DND-41 (cell line): ENCODE measurements around the gene YPEL1.

ENCODE experiments used
- ATAC-seq: fragments of 200-7000 bp; cut with Tn5 transposase; 3 replicates; pipeline ENCODE4 v1.9.1; 2021; ENCODE audit warnings: low read depth; ENCODE audit not compliant: insufficient read depth
- DNase-seq: peaks from one replicate; pipeline ENCODE4 v3.0.0-alpha.2; 2020
- H2AFZ ChIP-seq: 2 replicates; pipeline ENCODE4 v1.6.0; 2012; ENCODE audit warnings: low read depth, low read length
- H3K27ac ChIP-seq: 2 replicates; pipeline ENCODE4 v1.5.1; 2012; ENCODE audit warnings: low read length, inconsistent platforms
- H3K27me3 ChIP-seq: fragments of 200-600 bp; sonication (generic); 2 replicates; pipeline ENCODE4 v1.6.0; 2012; ENCODE audit warnings: low read length, mild to moderate bottlenecking, inconsistent platforms; ENCODE audit not compliant: insufficient read depth, poor library complexity
- H3K36me3 ChIP-seq: 2 replicates; pipeline ENCODE4 v1.5.1; 2012; ENCODE audit warnings: low read length, inconsistent platforms; ENCODE audit not compliant: insufficient read depth
- H3K4me1 ChIP-seq: 2 replicates; pipeline ENCODE4 v1.5.1; 2012; ENCODE audit warnings: mild to moderate bottlenecking, low read length; ENCODE audit not compliant: insufficient read depth
- H3K4me2 ChIP-seq: 2 replicates; pipeline ENCODE4 v1.6.0; 2012; ENCODE audit warnings: mild to moderate bottlenecking, moderate library complexity, low read length, inconsistent platforms; ENCODE audit not compliant: insufficient read depth
- H3K4me3 ChIP-seq, 2 experiments: fragments of 200-600 bp in 1 of 2; shearing (Covaris generic) in 1 of 2; 2 replicates each; pipeline ENCODE4 v1.5.1; 2012 to 2016; ENCODE audit warnings: inconsistent platforms in 2 of 2, low read length in 2 of 2, mild to moderate bottlenecking in 2 of 2, low read depth in 1 of 2, moderate library complexity in 1 of 2
- H3K79me2 ChIP-seq: 2 replicates; pipeline ENCODE4 v1.6.0; 2012; ENCODE audit warnings: low read length, inconsistent platforms; ENCODE audit not compliant: insufficient read depth
- H3K9ac ChIP-seq: 2 replicates; pipeline ENCODE4 v1.6.0; 2012; ENCODE audit warnings: low read depth, mild to moderate bottlenecking, inconsistent platforms, low read length, moderate library complexity
- H3K9me3 ChIP-seq: 2 replicates; pipeline ENCODE4 v1.5.1; 2012; ENCODE audit warnings: low read length, moderate library complexity, mild to moderate bottlenecking, inconsistent platforms; ENCODE audit not compliant: insufficient read depth, severe bottlenecking
- H4K20me1 ChIP-seq: 2 replicates; pipeline ENCODE4 v1.6.0; 2012; ENCODE audit warnings: low read length; ENCODE audit not compliant: insufficient read depth
- CTCF ChIP-seq: IDR thresholded peaks from 2 replicates; pipeline ENCODE4 v1.5.1; 2012; ENCODE audit warnings: borderline replicate concordance, low read length, moderate library complexity, mild to moderate bottlenecking; ENCODE audit not compliant: poor library complexity, severe bottlenecking; ENCODE audit errors: extremely low read depth
- EZH2 ChIP-seq: IDR thresholded peaks from 3 replicates; pipeline ENCODE4 v1.6.1; 2012; ENCODE audit warnings: borderline replicate concordance, low read depth, mild to moderate bottlenecking, moderate library complexity, low read length, inconsistent platforms; ENCODE audit not compliant: severe bottlenecking

The YPEL1 gene

GRCh38 chr22:21738081-21738480, 2.5 kb upstream of the YPEL1 start:
- peaks cover 40% of the 10 kb centered on the region for H3K4me1 ChIP-seq
- TF ChIP-seq CTCF = no peak
- no peak for TF ChIP-seq EZH2
- H3K27me3 ChIP-seq = no peaks in the 10 kb centered on the region

GRCh38 chr22:21736948-21737347, 1.4 kb upstream of the YPEL1 start:
- H2AFZ ChIP-seq = no peak overlapping the region
- no peak for TF ChIP-seq CTCF
- no peak for TF ChIP-seq EZH2
- no peak overlapping the region for H3K4me2 ChIP-seq

More at GRCh38 chr22:21738081-21738480, 2.5 kb upstream of the YPEL1 start:
- Histone ChIP-seq H2AFZ (no peak overlapping the region), H3K27ac (no peak overlapping the region), H3K4me3 (no peak overlapping the region), H4K20me1 (no peaks in the 10 kb centered on the region), H3K4me2 (no peak overlapping the region), H3K36me3 (peaks cover 5% of the 10 kb centered on the region; the same call in 1 of the 2 replicates), H3K9me3 (no peaks in the 10 kb centered on the region), H3K9ac (no peak overlapping the region), H3K79me2 (peaks cover 22% of the 10 kb centered on the region)
- DNase-seq (no peak), ATAC-seq (no peak)

GRCh38 chr22:21736084-21736642, 569 bp upstream of the YPEL1 start:
- Histone ChIP-seq H3K36me3 (peaks cover 5% of the 10 kb centered on the region), H2AFZ (peak overlapping the region; percentile 65), H3K4me3 (no peak overlapping the region; a peak in 1 of 4 replicates), H4K20me1 (0 out of 2 replicates have a peak, but pooled peaks cover 4% of the 10 kb centered on the region), H3K4me1 (peaks cover 50% of the 10 kb centered on the region), H3K4me2 (peak overlapping the region; percentile 98), H3K79me2 (peaks cover 41% of the 10 kb centered on the region), H3K9me3 (no peaks in the 10 kb centered on the region), H3K9ac (no peak overlapping the region), H3K27ac (no peak overlapping the region), H3K27me3 (no peaks in the 10 kb centered on the region)
- TF ChIP-seq CTCF (no peak), EZH2 (no peak)
- ATAC-seq = no peak
- DNase-seq = no peak

More at GRCh38 chr22:21736948-21737347, 1.4 kb upstream of the YPEL1 start:
- Histone ChIP-seq H3K27ac (no peak overlapping the region), H3K27me3 (no peaks in the 10 kb centered on the region), H3K9me3 (no peaks in the 10 kb centered on the region), H3K9ac (no peak overlapping the region), H3K4me3 (no peak overlapping the region), H3K79me2 (peaks cover 33% of the 10 kb centered on the region), H3K4me1 (peaks cover 46% of the 10 kb centered on the region), H4K20me1 (no peaks in the 10 kb centered on the region), H3K36me3 (peaks cover 5% of the 10 kb centered on the region; the same call in 1 of the 2 replicates)
- DNase-seq = no peak
- ATAC-seq = no peak
